HPDE6-E6E7 (cell line): ENCODE results near the gene PDPR.
"Not testable (repeated sequence)": the region's sequence is repeated elsewhere in the genome, so short reads cannot be mapped to it uniquely, and the experiment has no call there.

Experiments used
- DNase-seq: peaks from one replicate; pipeline ENCODE4 v3.0.0; 2011; ENCODE audit warnings: missing footprints; ENCODE audit errors: extremely low spot score

Gene PDPR

GRCh38 chr16:70162041-70162451 lies 47.9 kb downstream of the PDPR start:
- peak; percentile 97 for DNase-seq

GRCh38 chr16:70163596-70163995 lies 49.5 kb downstream of the PDPR start:
- no peak for DNase-seq

- DNase-seq: not testable (repeated sequence)
Observed at GRCh38 chr16:70166688-70167087, 52.6 kb downstream of the PDPR start.

GRCh38 chr16:70173212-70173837 lies 59.2 kb downstream of the PDPR start, which contains the start of gene CLEC18C:
Gene CLEC18C (plus strand): TSS chr16:70173787. CDS start chr16:70174279, 492 bp downstream.
- not testable (repeated sequence) for DNase-seq

DNA sequence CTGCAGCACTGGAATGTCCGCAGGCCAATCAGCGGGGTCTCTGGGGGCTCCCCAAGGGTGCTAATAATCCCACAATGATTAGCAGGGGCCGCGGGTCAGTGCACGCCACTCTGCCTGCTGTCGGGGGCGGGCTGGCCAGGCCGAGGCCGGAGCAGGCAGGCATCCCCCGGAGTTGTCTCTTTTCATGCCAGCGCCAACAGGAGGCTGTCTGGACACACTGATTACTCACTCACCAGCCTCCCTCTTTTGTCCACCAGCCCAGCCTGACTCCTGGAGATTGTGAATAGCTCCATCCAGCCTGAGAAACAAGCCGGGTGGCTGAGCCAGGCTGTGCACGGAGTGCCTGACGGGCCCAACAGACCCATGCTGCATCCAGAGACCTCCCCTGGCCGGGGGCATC lies 59.8 kb downstream of the PDPR start:
- not testable (repeated sequence) for DNase-seq

DNA sequence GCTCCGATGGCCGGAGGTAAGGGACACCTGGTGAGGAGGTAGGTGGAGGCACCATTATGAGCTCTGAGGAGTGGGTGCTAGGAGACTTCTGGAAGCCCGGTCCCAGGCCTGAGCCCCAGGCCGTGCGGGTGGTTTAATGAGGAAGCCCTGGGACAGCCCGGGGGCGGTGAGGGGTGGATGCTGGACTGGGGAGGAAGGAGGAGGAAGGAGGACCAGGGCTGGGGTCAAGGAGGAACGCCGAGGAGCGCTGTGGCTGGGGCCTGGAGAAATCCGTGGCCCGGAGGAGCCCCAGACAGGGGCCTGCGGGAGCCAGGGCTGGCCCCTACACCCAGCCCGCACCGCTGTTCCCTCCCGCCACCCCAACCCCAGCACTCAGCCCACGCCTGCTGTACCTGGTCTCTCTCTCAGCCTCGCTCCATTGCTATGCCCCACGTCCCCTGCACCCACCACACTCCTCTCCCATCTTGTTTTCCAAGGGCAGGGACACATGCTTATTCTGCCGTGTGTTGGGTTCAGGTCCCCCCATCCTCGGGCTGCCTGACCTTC lies 60.3 kb downstream of the PDPR start:
- not testable (repeated sequence) for DNase-seq

DNA sequence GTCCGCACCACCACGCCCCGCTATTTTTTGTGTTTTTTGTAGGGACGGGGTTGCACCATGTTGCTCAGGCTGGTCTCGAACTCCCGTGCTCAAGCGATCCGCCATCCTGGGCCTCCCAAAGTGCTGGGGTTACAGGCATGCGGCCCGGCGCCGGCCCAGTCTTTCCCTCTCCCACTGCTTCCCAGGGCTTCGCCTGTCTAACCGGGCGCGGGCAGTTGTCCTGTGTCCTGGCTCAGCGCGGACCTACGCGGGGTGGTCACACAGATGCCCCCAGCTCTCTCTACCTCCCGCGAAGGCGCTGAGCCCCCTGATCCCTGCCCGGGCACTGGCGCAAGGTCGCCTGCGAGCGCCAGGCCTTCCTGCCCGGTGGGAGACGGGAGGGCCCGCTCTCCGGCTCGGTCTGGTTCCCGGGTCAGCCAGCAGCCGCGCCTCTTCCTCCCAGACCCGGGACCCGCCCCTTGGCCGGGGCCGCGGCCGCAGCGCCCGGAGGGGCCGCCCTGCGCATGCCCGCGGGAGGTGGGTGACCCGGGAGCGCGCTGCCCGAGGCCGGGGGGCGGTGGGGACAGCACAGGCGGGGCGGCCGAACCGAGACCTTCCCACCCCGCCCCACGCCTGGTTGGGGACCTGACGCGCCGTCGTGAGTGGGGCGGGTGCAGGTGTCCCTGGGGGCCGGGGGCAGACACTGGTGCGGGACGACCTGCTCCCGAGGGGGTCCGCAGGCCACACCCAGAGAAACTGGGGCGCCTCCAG lies 73.9 kb downstream of the PDPR start:
- not testable (repeated sequence) for DNase-seq

- DNase-seq: not testable (repeated sequence)
Observed at GRCh38 chr16:70188608-70188915, 74.4 kb downstream of the PDPR start.

- DNase-seq: not testable (repeated sequence)
Observed at GRCh38 chr16:70190574-70190973, 76.4 kb downstream of the PDPR start.

- not testable (repeated sequence) for DNase-seq
Observed at GRCh38 chr16:70196683-70197300, 82.7 kb downstream of the PDPR start.

- not testable (repeated sequence) for DNase-seq
Observed at GRCh38 chr16:70197611-70198010, 83.5 kb downstream of the PDPR start.

DNA sequence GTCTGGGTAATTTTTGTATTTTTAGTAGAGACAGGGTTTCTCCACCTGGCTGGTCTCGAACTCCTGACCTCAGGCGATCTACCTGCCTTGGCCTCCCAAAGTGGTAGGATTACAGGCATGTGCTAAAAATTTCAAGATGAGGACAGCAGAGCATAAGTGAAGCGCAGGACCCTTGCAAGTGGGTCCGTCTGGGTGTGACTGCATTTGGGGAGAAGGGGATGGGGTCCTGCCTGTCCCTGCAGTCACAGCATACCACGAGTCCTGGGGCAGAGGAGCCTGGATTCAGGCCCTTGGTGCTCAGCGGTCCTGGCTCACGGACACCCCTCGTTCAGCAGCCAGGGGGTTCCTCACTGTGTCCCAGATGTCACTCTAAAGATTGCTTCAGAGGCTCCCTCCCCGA lies 84.1 kb downstream of the PDPR start:
- not testable (repeated sequence) for DNase-seq

DNA sequence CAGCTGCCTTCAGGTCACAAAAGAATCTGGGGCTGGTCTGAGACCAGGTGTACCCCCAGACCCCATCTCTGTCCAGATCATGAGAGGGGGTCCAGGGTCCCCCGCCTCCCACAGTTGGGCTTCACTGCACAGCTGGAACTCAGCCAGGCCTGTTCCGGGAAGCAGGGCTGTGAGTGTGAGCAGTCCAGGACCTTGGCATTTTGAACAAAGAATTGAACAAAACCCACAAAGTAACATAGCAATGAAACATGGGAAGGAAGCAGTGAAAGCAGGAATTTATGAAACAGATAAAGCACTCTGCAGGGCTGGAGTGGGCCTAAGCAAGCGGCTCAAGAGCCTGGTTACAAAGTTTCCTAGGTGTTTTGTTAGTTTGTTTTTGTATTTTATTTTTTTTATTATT lies 84.5 kb downstream of the PDPR start:
- DNase-seq: not testable (repeated sequence)

- DNase-seq: not testable (repeated sequence)
Observed at GRCh38 chr16:70199170-70199569, 85.0 kb downstream of the PDPR start.

GRCh38 chr16:70200063-70200462 lies 85.9 kb downstream of the PDPR start:
- not testable (repeated sequence) for DNase-seq

DNA sequence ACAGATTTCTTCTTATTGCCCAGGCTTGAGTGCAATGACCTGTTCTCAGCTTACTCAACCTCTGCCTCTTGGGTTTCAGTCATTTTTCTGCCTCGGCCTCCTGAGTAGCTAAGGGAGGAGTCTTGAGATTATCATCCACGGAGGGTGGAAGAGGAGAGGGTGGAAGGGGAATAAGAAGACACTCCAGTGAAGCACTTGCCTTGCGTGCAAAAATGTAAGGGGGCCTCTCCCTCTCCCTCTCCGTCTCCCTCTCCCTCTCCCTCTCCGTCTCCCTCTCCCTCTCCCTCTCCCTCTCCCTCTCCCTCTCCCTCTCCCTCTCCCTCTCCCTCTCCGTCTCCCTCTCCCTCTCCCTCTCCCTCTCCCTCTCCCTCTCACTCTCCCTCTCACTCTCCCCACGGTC lies 89.4 kb downstream of the PDPR start:
- not testable (repeated sequence) for DNase-seq

- not testable (repeated sequence) for DNase-seq
Observed at GRCh38 chr16:70204010-70204409, 89.9 kb downstream of the PDPR start.

DNA sequence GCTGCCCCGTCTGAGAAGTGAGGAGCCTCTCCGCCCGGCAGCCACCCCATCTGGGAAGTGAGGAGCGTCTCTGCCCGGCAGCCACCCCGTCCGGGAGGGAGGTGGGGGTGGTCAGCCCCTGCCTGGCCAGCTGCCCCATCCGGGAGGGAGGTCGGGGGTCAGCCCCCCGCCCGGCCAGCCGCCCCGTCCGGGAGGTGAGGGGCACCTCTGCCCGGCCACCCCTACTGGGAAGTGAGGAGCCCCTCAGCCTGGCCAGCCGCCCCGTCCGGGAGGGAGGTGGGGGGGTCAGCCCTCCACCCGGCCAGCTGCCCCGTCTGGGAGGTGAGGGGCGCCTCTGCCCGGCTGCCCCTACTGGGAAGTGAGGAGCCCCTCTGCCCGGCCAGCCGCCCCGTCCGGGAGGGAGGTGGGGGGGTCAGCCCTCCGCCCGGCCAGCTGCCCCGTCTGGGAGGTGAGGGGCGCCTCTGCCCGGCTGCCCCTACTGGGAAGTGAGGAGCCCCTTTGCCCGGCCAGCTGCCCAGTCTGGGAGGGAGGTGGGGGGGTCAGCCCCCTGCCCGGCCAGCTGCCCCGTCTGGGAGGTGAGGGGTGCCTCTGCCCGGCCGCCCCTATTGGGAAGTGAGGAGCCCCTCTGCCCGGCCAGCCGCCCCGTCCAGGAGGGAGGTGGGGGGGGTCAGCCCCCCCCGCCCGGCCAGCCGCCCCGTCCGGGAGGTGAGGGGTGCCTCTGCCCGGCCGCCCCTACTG lies 90.7 kb downstream of the PDPR start:
- DNase-seq: not testable (repeated sequence)

- not testable (repeated sequence) for DNase-seq
Observed at GRCh38 chr16:70206382-70206781, 92.2 kb downstream of the PDPR start.
